Testis (tissue), 2 donors: ENCODE measurements around the gene STK39.

Source experiments
- CTCF ChIP-seq, 3 experiments: fragments of 450-650 bp in 2 of 3; fragments of 200-600 bp in 1 of 3; sonication (generic) in 1 of 3; IDR thresholded peaks; one replicate each; pipeline ENCODE4 v1.5.1; 2016 to 2019; ENCODE audit warnings: antibody characterized with exemption in 3 of 3, mild to moderate bottlenecking in 2 of 3, moderate library complexity in 1 of 3
- POLR2A ChIP-seq: fragments of 450-650 bp; IDR thresholded peaks from one replicate; pipeline ENCODE4 v1.6.1; 2017; ENCODE audit warnings: antibody characterized with exemption, mild to moderate bottlenecking, moderate library complexity

GRCh38 chr2:168198476-168199207 is 48.8 kb downstream of the STK39 start:
- TF ChIP-seq POLR2A (no peak), CTCF (IDR thresholded peaks at IDR 0.05) (no peak)
